ENCODE data around the gene UBAC2.

Gene UBAC2

DNA sequence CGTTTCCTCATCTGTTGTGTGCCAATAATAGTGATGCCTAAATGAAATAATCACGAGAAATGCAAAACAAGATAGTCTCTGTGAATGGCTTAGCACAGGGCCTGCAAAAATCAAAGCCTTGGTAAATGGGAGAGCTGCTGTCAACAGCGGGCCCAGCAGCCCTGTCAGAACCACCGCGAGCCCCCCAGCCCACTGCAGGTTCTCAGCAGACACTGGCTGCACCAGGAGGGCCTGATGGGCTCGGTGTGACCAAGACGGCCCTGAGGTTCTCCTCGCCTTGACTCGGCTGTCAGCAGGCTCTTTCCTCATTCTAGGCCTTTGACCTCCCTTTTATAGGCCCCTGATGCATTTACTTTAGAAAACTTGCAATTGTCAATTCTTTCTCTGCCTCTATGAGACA, 197.4 kb downstream of the UBAC2 start:
- no peaks in the 10 kb centered on the region for H3K36me3 ChIP-seq
- no peak overlapping the region for H3K4me3 ChIP-seq (ENCODE audit: low read depth, low read length)
- H3K27ac ChIP-seq, result no peak overlapping the region
- H3K27me3 ChIP-seq (ENCODE audit: insufficient read depth, low read depth, severe bottlenecking), result no peaks in the 10 kb centered on the region
- no peak for DNase-seq
- TF ChIP-seq CTCF (IDR thresholded peaks at IDR 0.05; ENCODE audit: low read depth, low read length), result no peak
- peaks cover 12% of the 10 kb centered on the region for H3K9me3 ChIP-seq (ENCODE audit: severe bottlenecking)

DNA sequence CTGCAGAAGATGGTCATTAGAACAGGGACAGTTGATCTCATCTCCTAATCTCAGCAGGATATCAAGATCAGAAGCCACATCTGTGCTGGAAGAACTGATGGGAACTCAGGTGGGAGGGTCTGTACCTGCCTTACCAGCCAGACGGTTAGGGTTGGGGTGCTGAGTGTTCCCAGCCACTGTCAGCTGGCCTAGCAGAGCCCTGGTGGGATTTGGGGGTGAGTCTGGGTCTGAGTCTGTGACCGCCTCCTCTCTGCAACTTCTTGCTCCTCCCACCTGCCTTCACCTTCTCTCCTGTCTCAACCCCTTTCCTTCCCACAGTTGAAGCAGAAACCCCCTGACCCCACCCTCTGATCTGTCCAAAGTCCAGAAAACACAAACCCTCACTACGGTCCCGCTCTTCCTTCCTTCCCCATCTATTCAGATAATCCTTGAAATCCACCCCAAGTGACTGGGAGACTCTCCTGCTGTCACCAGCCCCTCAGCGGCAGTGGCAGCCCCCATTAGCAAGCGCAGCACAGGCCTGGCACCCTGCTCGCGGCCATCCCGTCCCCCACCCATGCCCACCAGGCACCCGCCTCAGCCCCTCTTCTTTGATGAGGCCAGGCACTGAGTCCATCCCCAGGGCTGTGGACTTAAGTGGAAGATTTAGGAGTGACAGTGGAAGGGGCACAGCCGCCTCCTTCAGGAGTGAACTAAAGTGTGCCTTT, 198.4 kb downstream of the UBAC2 start:
- Histone ChIP-seq H3K27me3 (ENCODE audit: insufficient read depth, low read depth, severe bottlenecking) (no peaks in the 10 kb centered on the region), H3K36me3 (no peaks in the 10 kb centered on the region), H3K9me3 (ENCODE audit: severe bottlenecking) (peaks cover 12% of the 10 kb centered on the region), H3K4me3 (ENCODE audit: low read depth, low read length) (no peak overlapping the region), H3K27ac (no peak overlapping the region)
- DNase-seq, result no peak
- TF ChIP-seq CTCF (IDR thresholded peaks at IDR 0.05; ENCODE audit: low read depth, low read length), result no peak

DNA sequence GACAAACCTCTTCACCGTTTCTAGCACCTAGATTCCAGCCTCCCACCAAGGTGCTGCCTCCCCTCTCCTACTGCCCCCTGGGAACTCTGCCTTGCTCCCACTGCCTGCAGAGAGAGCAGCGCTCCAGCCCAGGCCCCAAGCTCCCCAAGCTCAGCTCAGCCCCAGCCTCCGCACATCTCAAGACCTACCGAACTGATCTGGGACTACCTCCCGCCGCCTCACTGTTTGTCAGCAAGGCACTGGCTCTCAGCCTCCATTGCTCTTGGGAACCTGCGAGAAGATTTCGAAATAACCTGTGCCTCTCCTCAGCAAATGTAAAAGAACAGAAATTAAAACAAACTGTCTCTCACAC, 198.9 kb downstream of the UBAC2 start:
- TF ChIP-seq CTCF (IDR thresholded peaks at IDR 0.05; ENCODE audit: low read depth, low read length), result no peak
- Histone ChIP-seq H3K36me3 (no peaks in the 10 kb centered on the region; the same call in 1 of the 2 replicates), H3K27me3 (ENCODE audit: insufficient read depth, low read depth, severe bottlenecking) (no peaks in the 10 kb centered on the region), H3K9me3 (ENCODE audit: severe bottlenecking) (peaks cover 12% of the 10 kb centered on the region), H3K27ac (no peak overlapping the region), H3K4me3 (ENCODE audit: low read depth, low read length) (no peak overlapping the region)
- DNase-seq, result no peak

DNA sequence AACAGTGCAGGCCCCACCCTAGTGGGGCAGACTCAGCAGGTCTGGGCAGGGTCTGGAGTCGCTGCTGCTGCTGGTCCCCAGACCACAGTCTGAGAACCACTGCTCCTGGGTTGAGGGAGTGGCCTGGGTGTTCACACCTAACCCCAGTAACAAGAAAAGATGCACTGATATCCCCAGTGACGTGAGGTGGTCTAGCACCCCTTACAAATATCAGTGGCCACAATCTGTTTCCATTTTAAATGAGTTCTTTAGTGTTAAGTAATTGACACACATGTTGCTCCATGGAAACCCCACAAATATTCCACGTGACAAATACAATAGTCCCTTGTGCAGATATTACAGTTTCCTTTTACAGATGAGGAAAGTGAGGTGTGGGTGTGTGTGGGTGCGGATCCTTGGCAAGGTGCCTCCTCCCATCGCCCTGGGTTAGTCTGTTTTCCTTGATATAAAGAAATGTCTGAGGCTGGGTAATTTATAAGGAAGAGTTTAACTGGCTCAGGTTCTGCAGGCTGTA, 202.9 kb downstream of the UBAC2 start:
- no peak for TF ChIP-seq CTCF (IDR thresholded peaks at IDR 0.05; ENCODE audit: low read depth, low read length)

DNA sequence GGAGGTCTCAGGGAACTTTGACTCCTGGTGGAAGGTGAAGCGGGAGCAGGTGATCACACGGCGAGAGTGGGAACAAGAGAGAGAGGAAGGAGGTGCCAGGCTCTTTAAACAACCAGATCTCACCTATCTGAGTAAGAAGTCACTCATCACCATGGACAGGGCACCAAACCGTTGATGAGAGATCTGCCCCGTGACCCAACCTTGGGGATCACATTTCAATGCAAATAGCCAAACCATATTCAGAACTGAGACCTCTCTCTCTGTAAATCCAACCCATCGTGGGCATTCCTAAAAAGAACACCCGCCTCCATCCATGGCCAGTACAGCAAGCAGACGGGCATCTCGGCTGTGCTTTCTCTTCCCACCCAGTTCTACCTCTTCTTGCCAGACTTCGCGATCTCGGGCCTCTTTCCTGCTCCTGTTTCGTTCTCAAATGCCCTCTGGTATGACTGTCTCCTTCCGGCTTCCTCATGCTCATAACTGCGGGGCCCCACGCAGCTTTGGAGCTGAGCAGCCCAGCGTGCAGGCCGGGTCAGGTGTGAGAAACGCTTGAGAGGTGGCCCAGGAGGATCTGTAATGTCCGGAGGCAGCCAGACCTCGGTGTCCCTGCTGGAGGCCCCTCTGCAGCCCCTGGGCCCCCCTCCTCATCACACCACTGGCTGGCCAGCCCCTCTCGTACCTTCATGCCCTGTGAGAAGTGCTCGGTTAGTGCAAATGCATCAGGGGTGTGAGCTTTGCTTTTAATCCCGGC, 203.5 kb downstream of the UBAC2 start:
- Histone ChIP-seq H3K27me3 (ENCODE audit: insufficient read depth, low read depth, severe bottlenecking) (no peaks in the 10 kb centered on the region), H3K36me3 (no peaks in the 10 kb centered on the region; the same call in 1 of the 2 replicates), H3K27ac (no peak overlapping the region), H3K9me3 (ENCODE audit: severe bottlenecking) (peaks cover 14% of the 10 kb centered on the region), H3K4me3 (ENCODE audit: low read depth, low read length) (no peak overlapping the region)
- no peak for TF ChIP-seq CTCF (IDR thresholded peaks at IDR 0.05; ENCODE audit: low read depth, low read length)
- DNase-seq, result no peak

More for the DNA sequence above, 202.9 kb downstream of the UBAC2 start:
- no peak overlapping the region for H3K4me3 ChIP-seq (ENCODE audit: low read depth, low read length)
- H3K9me3 ChIP-seq (ENCODE audit: severe bottlenecking), result peaks cover 14% of the 10 kb centered on the region
- no peaks in the 10 kb centered on the region for H3K27me3 ChIP-seq (ENCODE audit: insufficient read depth, low read depth, severe bottlenecking)
- DNase-seq, result no peak
- H3K27ac ChIP-seq, result no peak overlapping the region
- H3K36me3 ChIP-seq, result no peaks in the 10 kb centered on the region; the same call in 1 of the 2 replicates

Measured in WERI-Rb-1 (cell line).